NCI-H2029 (cell line): ENCODE measurements around the gene ABHD1.
"Not testable (repeated sequence)": the region's sequence is repeated elsewhere in the genome, so short reads cannot be mapped to it uniquely, and the experiment has no call there.

ENCODE experiments used
- DNase-seq: peaks from one replicate; lab custom pipeline; 2025; lab: John Stamatoyannopoulos, UW

The ABHD1 gene

DNA sequence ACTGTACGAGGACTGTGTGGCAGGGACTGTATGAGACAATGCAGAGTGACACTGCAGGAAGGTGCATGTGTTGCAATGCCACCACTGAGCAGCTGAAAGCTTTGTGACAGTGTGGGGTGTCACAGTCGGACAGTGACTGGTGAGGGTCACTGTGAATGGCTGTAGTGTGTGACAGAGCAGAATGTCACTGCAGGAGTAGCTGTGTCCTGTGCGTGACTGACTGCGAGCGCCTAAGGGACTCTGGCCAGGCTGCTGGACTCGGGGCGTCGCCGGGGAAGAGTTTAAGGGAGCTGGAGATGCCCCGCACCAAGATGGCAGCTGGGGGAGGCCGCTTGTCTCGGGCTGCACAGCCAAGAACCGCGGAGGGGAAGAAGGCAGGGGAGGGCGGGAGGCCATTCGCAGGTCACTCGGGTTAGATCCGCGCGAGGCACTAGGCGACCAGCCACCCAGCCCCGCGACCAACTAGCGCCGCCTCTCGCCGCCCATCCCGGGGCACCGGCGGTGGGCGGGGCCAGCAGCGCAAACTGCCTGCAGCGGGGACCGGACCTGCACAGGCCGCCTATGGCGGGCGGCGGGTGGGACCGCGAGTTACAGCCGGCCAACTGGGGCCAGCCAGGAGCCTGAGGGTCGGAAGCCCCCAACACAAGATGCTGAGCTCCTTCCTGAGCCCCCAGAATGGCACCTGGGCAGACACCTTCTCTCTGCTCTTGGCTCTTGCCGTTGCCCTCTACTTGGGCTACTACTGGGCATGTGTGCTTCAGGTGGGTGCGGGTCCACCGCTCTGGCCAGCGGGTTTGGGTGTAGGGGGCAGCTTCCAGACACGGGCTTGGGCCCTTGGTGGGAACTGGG is at the start of gene ABHD1:
Gene ABHD1 (plus strand): TSS at position 514 of the 849 bp plus-strand sequence. CDS start 134 bp downstream, at position 648.
- DNase-seq: no peak

DNA sequence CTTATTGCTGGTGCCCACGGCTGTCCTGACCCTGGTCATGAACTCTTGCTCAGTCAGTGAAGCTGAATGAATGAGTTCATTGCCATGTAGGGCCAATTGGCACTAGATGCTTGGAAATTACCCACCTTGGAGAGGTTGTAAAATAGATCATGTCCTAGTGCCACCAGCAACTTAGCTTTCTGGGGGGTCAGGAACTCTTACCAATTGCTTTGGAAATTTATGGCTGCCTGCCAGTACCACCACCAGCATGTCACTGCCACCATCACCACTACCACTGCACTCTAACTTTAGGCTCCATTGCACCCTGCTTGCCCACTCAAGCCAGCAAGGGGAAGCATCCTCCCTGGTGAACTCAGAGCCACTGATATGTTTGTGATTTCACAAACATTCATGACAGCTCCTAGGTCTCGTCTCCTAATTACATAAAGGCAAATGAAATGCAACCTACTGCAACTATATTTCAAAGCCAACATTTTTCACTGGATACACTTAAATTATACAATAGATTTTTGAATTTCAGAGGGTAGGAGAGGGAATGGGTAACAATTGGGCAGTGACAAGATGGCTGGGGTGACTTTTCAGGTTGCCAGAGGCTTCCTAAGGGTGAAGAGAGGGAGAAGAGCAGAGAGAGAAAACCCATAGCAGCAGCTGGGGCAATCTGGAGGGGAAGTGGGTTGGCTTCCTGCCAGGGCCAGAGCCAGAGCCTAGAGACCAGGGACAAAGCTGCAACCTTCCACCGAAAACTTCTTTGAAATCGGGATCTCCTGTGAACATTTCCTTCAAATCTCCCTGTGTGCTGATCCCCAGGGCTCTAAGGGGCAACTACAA is 48.7 kb upstream of the ABHD1 start:
- DNase-seq: peak; percentile 17

DNA sequence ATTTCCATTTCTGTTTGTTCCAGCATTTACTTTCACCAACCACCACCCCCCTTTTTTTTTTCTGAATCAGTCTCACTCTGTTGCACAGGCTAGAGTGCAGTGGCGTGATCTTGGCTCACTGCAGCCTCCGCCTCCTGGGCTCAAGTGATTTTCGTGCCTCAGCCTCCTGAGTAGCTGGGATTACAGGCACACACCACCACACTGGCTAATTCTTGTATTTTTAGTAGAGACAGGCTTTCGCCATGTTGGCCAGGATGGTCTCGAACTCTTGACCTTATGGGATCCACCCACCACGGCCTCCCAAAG is 48.1 kb upstream of the ABHD1 start:
- not testable (repeated sequence) for DNase-seq

DNA sequence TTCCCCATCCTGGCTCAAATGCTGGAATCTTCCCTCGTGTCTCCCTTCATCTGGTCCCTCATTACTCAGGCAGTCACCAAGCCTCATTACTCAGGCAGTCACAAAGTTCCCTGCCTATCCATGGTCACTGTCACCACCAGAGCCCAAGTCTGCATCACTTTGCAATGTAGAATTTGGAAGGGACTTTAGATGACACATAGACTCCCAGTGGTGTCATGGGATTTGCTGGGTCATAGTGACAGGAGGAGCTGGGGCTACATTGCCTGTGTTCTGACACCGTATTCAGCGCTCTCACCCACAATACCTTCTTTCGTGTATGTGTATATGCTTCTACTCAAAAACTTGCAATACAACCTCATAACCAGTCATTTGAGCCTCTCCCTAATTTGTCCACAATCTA is 47.3 kb upstream of the ABHD1 start:
- DNase-seq: no peak

DNA sequence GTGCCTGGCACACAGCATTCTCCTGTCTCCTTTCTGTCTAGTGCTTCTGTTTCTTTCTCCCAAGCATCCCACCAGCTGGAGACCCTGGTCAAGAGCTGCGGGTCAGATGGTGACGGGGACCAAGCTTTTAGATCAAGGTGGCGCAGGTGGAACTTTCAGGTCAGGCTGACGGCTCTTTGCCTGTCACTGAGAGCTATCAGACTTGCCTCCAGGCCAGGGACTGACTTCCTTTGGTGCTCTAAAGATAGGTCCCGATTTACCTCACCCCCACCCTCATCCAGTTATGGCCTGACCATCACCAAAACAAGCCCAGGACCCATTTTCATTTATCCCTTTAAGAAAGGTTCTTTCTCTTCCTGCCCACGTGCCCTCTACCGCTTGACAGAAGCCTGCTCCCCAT is 46.4 kb upstream of the ABHD1 start:
- no peak for DNase-seq

DNA sequence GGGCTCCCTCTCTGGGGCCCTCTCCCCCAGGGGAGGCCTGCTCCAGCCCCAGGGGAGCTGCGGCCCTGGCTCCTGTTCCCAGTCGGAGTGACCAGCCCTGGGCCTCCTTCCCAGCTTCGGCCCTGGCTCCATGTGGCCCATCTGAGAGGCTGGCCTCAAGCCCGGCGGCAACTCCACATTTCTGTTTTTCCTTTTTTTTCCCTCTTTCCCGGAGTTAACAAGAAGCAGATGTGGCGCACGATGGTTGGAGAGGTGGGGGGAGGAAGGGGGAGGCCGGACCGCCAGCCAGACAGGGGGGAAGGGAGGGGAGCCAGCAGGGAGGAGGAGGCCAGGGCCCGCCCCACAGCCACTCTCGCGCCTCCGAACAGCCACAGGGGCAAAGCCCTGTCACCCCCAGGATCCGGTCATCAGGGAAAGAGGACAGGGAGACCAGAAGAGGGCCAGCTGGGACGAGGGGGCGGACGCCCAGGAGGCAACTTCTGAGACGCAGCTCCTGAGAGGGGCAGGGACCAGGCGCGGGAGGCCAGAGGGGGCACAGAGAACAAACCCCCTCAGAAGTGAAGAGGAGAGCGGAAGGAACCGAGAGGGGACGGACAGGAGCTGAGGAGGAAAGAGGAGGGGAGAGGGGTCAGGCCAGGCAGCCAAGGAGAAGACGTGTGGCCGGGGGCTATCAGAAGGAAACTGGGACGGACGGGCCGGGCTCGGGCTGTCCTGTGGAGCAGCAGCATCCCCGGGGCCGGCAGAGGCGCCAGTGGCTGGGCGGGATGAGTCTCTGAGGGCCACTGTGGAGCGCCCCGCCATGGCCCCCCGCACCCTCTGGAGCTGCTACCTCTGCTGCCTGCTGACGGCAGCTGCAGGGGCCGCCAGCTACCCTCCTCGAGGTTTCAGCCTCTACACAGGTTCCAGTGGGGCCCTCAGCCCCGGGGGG is 45.1 kb upstream of the ABHD1 start, which contains the start of gene EMILIN1:
Gene EMILIN1 (plus strand): TSS at position 349 of the 928 bp plus-strand sequence. CDS start 451 bp downstream, at position 800.
- no peak for DNase-seq

DNA sequence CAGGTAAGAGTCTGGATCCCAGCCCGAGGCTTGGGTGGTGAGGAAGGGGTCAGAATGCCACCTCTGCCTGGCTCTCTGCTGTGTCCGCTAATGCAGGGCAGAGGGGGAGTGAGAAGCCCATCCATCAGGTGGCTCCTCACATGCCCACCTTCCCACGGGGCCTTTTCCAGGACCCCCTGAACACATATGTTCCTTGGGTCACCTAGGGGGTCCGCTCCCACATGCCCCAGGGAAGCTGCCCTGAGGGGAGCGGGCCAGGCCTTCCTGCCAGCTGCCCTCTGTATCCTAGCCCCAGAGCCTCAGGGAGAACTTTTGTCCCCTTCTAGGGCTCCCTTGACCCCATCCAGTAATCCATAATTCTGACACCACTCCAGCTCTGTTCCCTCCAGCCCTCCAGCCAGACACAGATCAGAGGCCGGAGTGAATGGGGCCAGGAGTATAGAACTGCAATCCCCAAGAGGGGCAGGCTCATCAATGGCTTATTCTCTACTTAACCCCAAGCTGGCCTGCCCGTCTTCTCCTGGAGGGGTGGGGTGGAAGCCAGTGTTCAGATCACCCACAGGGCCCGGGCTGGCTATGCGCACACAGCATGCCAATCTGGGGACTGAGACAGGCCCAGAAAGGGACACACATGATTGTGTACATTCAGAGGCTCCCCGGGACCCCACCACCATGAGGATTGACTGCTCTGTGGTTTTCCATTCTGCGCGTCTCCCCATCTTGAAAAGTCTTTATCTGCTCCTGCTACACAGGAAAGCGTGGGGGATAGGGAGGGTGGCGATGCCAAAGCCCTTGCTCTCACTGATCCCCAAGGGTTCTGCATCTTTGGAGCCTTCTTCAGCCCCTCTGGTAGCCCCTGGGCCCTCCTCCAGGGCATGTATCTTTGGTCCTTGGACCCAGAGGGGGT is 44.1 kb upstream of the ABHD1 start:
- DNase-seq: no peak

DNA sequence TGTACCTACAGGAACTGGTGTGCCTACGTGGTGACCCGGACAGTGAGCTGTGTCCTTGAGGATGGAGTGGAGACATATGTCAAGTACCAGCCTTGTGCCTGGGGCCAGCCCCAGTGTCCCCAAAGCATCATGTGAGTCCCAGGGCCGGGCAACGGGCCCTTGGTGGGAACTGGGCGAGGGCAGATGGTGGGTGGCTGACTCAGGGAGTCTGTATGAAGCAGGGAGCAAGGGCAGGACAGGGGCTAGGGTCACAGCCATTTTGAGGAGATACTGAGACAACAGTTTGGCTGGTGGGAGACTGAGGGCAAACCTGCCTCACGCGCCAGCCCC is 43.5 kb upstream of the ABHD1 start:
- DNase-seq: no peak

DNA sequence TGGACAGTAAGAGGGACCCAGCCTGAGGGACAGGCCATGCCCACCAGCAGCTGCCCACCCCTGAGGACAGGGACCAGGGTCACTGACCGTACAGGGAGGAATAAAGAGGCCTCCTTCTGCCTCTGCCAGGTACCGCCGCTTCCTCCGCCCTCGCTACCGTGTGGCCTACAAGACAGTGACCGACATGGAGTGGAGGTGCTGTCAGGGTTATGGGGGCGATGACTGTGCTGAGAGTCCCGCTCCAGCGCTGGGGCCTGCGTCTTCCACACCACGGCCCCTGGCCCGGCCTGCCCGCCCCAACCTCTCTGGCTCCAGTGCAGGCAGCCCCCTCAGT is 43.0 kb upstream of the ABHD1 start:
- no peak for DNase-seq

DNA sequence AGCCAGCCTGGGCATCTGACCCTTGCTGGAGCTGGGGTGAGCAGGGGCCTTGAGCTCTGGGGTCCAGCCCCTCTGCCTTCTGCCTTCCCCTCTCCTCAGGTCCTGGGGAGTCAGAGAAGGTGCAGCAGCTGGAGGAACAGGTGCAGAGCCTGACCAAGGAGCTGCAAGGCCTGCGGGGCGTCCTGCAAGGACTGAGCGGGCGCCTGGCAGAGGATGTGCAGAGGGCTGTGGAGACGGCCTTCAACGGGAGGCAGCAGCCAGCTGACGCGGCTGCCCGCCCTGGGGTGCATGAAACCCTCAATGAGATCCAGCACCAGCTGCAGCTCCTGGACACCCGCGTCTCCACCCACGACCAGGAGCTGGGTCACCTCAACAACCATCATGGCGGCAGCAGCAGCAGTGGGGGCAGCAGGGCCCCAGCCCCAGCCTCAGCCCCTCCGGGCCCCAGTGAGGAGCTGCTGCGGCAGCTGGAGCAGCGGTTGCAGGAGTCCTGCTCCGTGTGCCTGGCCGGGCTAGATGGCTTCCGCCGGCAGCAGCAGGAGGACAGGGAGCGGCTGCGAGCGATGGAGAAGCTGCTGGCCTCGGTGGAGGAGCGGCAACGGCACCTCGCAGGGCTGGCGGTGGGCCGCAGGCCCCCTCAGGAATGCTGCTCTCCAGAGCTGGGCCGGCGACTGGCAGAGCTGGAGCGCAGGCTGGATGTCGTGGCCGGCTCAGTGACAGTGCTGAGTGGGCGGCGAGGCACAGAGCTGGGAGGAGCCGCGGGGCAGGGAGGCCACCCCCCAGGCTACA is 41.4 kb upstream of the ABHD1 start:
- no peak for DNase-seq

DNA sequence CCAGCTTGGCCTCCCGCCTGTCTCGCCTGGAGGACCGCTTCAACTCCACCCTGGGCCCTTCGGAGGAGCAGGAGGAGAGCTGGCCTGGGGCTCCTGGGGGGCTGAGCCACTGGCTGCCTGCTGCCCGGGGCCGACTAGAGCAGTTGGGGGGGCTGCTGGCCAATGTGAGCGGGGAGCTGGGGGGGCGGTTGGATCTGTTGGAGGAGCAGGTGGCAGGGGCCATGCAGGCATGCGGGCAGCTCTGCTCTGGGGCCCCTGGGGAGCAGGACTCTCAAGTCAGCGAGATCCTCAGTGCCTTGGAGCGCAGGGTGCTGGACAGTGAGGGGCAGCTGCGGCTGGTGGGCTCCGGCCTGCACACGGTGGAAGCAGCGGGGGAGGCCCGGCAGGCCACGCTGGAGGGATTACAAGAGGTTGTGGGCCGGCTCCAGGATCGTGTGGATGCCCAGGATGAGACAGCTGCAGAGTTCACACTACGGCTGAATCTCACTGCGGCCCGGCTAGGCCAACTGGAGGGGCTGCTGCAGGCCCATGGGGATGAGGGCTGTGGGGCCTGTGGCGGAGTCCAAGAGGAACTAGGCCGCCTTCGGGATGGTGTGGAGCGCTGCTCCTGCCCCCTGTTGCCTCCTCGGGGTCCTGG is 40.7 kb upstream of the ABHD1 start:
- DNase-seq: no peak

DNA sequence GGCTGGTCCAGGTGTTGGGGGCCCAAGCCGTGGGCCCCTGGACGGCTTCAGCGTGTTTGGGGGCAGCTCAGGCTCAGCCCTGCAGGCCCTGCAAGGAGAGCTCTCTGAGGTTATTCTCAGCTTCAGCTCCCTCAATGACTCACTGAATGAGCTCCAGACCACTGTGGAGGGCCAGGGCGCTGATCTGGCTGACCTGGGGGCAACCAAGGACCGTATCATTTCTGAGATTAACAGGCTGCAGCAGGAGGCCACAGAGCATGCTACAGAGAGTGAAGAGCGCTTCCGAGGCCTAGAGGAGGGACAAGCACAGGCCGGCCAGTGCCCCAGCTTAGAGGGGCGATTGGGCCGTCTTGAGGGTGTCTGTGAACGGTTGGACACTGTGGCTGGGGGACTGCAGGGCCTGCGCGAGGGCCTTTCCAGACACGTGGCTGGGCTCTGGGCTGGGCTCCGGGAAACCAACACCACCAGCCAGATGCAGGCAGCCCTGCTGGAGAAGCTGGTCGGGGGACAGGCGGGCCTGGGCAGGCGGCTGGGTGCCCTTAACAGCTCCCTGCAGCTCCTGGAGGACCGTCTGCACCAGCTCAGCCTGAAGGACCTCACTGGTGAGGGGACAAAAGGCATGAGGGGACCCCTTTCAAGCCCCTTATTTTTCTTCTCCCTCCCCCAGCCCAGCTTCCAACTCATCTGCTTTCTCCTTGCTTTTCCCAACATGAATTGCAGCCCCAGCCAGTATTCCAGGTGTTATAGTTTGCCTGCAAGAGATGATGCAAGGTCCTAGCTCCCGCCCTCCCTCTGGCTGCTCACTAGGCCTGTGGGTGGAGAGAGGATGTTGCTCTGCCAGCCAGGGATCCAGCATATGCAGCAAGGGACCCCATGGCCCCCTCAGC is 40.0 kb upstream of the ABHD1 start:
- no peak for DNase-seq

DNA sequence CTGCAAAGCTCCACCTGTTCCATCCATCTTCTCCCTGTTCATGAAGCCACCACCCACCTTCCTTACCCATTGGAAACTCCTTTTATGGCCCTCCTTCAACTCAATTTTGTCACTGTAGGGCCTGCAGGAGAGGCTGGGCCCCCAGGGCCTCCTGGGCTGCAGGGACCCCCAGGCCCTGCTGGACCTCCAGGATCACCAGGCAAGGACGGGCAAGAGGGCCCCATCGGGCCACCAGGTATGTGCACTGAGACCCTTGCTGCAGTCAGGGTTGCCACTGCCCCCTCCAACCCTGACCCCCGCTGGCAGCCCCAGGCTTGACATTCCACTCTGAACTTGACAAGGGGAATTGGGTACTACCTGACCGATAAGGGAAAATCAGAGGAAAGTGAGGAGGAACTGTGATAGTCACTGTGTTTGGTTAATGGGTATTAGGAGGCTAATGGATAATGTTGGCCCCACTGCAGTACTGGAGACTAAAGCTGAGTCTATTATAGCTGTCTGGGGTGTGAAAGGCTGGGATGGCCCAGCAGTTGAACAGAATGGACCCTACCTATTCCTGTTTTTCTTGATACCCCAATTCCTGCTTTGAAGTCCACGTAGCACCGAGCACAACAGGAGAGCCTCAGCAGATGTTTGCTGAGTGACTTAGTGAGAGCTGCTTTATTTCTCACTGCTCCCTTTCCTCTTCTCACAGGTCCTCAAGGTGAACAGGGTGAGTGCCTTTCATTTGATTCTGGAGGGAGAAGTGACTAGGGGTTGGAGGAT is 39.1 kb upstream of the ABHD1 start:
- no peak for DNase-seq

DNA sequence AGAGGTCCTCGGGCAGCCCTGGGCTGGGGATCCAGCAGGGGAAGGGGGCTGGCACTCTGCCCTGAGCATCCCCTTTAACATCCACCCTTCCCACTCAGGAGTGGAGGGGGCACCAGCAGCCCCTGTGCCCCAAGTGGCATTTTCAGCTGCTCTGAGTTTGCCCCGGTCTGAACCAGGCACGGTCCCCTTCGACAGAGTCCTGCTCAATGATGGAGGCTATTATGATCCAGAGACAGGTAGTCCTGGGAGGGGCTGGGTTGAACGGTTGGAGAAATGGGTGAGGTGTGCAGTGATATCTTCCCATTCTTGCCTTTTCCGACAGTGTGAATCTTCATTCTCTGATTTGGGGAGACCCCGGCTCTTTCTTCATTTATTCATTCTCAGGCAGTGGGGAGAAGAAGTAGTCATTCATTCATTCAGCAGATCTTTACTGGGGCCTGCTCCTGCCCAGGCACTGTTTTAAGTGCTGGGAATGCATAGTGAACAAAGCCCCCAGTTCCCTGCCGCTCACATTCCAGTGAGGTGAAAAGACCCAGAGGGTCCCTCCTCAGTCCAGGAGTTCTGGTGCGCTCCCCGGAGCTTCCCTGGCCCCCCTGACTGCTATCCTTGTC is 38.4 kb upstream of the ABHD1 start:
- no peak for DNase-seq

DNA sequence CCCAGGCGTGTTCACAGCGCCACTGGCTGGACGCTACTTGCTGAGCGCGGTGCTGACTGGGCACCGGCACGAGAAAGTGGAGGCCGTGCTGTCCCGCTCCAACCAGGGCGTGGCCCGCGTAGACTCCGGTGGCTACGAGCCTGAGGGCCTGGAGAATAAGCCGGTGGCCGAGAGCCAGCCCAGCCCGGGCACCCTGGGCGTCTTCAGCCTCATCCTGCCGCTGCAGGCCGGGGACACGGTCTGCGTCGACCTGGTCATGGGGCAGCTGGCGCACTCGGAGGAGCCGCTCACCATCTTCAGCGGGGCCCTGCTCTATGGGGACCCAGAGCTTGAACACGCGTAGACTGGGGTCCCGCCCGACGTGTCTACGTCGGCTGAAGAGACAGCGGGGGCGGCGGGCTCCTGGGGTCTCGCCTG is 37.9 kb upstream of the ABHD1 start:
- DNase-seq: no peak

DNA sequence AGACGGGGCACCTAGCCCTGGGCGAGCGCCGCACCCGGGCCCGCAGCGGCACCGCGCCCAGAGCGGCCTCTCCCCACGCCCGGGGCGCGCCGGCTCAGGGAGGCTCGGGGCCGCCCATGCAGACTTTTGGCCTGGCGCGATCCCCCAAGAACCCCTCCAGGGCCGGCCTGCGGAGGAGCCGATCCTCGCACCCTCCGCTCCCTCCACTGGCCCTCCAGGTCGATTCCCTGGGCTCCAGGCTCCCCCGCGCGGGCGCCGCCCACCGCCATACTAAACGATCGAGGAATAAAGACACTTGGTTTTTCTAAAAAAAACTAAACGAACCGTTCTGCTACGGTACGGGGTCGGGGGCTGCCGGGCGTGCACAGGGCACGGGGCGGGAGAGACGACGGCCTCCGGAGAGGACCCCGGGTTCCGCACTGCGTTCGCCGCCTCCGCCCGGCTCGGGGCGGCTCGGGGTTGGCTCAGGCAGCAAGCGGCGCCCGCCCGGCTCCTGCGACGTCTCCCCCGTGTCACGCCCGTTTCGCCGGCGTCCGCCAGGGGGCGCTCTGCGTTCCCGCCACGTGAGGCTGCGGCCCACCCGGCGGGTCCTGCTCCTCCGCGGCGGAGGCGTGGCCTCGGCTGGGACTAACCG is 37.4 kb upstream of the ABHD1 start:
- peak; percentile 79 for DNase-seq
